AG09319 (cell line): Measurements from ENCODE around the gene LAP3.

Source experiments
- DNase-seq: peaks from one replicate; pipeline ENCODE4 v3.0.0-alpha.2; 2010; ENCODE audit warnings: low read depth; ENCODE audit errors: extremely low read depth
- TF ChIP-seq, protein P1 (sequence below): IDR thresholded peaks from 2 replicates; pipeline ENCODE4 v1.5.1; 2011; ENCODE audit warnings: low read depth, mild to moderate bottlenecking, inconsistent platforms, low read length, moderate library complexity

LAP3 gene

DNA sequence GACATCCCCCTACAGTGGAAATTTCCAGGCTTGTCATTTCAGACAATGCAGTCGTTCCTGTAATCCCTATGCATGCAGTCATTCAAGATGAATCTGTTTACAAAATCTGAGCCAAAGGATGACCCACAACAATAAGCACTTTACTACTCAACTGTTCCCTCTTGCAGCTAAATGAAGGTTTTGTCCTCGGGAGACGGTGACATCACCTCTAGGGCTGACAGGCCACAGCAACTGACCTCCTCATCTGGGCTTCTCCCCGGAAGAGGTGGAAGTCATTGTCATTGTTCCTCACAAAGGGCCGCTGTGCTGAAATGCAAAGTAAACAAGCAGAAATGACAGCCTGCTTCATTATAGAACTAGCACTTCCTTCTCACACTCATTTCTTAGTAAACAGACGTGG lies 32.8 kb upstream of the LAP3 start:
- DNase-seq, result no peak
- TF ChIP-seq, protein P1, sequence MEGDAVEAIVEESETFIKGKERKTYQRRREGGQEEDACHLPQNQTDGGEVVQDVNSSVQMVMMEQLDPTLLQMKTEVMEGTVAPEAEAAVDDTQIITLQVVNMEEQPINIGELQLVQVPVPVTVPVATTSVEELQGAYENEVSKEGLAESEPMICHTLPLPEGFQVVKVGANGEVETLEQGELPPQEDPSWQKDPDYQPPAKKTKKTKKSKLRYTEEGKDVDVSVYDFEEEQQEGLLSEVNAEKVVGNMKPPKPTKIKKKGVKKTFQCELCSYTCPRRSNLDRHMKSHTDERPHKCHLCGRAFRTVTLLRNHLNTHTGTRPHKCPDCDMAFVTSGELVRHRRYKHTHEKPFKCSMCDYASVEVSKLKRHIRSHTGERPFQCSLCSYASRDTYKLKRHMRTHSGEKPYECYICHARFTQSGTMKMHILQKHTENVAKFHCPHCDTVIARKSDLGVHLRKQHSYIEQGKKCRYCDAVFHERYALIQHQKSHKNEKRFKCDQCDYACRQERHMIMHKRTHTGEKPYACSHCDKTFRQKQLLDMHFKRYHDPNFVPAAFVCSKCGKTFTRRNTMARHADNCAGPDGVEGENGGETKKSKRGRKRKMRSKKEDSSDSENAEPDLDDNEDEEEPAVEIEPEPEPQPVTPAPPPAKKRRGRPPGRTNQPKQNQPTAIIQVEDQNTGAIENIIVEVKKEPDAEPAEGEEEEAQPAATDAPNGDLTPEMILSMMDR, result no peak

DNA sequence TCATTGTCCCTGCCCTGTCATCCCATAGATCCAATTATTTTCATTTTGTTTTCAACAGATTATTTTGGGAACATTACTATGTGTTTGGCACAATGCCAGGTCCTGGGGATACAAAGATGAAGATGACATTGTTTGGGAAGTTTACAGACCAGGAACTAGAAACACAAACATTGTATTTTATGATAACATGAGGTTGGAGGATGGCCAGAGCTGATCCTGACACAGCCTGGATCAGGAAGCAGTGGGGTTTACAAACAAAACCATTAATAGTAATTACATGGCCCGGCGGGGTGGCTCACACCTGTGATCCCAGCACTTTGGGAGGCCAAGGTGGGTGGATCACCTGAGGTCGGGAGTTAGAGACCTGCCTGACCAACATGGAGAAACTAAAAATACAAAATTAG lies 32.2 kb upstream of the LAP3 start:
- DNase-seq, result no peak
- TF ChIP-seq, protein P1, result no peak

DNA sequence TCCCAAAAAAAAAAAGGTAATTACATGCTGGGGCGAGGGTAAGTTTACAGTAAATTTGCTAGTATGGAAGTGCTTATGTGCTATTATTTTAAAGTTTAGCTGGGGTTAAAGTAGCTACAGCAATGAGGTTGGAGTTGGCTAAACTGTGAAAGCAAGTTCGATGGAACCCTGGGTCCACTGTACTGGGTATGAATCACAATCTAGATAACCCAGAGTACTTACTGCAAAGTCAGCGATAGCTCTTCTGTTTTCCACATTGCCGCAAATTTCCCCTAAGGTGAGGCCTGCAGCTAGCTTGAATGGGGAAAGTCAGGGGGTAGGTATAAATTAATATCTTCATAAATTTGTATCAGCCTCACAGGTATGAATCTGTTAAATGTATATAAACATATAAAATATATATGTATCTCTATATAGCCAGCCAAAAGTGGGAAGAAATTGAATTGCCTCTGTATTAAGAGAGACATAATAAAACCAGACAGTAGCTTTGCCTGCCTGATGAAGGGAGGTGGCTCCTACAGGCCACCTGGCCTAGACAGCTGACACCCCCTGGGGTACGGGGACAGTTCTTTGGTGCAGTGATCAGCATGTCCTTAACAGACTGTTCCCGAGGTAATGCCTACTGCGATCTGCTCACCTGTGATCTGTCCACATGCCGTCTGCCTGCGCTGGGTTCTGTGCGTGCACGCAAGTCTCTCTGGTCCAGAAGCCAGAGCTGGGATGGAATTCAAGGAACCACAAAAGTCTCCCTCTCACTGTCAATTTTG lies 31.4 kb upstream of the LAP3 start:
- TF ChIP-seq, protein P1, result no peak

DNA sequence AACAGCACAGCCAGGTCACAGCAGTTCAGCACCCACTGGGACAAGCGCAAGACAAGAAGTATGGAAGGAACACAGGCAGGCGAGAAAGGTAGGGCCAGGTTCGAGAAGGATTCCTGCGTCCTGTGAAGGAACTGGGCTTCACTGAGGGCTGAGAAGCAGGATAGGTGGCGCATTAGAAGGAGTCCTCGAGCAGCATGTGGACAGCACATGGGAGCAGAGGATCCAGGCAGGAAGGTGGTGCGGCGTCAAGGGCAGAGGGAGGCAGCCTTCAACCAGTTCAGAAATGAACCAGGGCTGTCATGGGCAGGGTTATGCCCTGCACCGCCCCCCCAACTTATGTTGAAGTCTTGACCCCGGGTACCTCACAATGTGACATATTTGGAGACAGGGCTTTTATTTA lies 30.8 kb upstream of the LAP3 start:
- TF ChIP-seq, protein P1, result no peak
- no peak for DNase-seq

More for the DNA sequence above, 31.4 kb upstream of the LAP3 start:
- no peak for DNase-seq

DNA sequence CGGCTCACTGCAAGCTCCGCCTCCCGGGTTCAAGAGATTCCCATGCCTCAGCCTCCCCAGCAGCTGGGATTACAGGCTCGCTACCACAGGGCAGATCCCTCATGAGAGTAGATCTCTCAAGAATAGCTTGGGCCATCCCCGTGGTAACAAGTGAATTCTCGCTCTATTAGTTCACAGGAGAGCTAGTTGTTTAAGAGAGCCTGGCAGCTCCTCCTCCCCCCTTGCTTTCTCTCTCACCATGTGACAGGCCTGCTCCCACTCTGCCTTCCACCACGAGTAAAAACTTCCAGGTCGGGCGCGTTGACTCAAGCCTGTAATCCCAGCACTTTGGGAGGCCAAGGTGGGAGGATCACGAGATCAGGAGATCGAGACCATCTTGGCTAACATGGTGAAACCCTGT lies 30.3 kb upstream of the LAP3 start:
- TF ChIP-seq, protein P1, result no peak
- no peak for DNase-seq

DNA sequence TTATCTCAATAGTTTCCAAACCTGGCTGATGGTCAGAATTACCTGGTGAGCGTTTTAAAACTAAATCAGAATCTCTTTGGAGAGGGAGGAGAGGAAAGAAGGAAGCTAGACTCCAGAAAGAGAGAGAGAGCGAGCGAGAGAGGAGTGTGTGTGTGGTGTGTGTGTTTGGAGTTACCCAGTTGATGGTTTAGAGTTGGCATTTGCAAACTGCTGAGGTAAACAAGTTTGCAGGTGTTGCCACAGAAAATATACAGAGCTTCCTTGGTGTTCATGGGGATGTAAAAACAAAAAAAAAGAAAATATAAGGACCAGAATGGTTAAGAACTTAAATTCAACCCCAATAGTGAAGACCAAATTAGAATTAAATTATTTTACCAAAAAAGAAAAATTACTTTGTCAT lies 26.4 kb upstream of the LAP3 start:
- TF ChIP-seq, protein P1, result no peak
- no peak for DNase-seq

DNA sequence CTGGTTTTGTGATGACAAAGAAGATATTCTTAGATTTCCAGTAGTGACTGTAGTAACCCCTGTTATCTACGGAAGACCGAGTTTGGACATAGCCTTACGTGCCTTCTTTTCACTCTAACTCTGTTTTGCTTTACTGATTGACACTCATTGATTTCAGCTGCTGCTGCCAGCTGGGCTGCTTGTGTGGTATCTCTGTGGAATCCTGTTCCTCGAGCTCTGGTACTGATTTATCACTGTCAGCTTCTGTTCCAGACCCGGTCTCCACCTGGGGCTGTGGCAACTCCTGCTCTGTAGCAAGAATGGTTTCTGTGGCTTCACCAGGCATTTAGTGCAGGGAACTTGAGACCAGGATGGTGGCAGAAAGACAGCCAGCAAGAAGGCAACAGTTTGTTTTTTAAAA lies 24.6 kb upstream of the LAP3 start:
- TF ChIP-seq, protein P1, result no peak
- no peak for DNase-seq
